MM.1S (cell line): Measurements from ENCODE around the gene SPANXN5.

Source experiments
- DNase-seq: peaks from one replicate; pipeline ENCODE4 v3.0.0-alpha.2; 2015
- H2AFZ ChIP-seq: fragments of 300-600 bp; sonication (generic); 2 replicates; pipeline ENCODE4 v1.6.0; 2016; ENCODE audit warnings: antibody characterized with exemption, low read length
- H3F3A ChIP-seq: fragments of 300-600 bp; sonication (generic); 2 replicates; pipeline ENCODE4 v1.6.1; 2016; ENCODE audit warnings: mild to moderate bottlenecking, antibody characterized with exemption, low read length, moderate library complexity, mixed read lengths; ENCODE audit not compliant: insufficient read depth
- H3K27ac ChIP-seq: fragments of 300-600 bp; sonication (generic); 2 replicates; pipeline ENCODE4 v1.5.1; 2016; ENCODE audit warnings: mild to moderate bottlenecking, low read length
- H3K27me3 ChIP-seq: fragments of 300-600 bp; sonication (generic); replicated peaks from 2 replicates; pipeline ENCODE4 v1.6.0; 2016; ENCODE audit warnings: low read length; ENCODE audit not compliant: insufficient read depth
- H3K36me3 ChIP-seq: fragments of 300-600 bp; sonication (generic); replicated peaks from 2 replicates; pipeline ENCODE4 v1.6.1; 2016; ENCODE audit warnings: mild to moderate bottlenecking, low read length, mixed read lengths; ENCODE audit not compliant: insufficient read depth
- H3K4me1 ChIP-seq: fragments of 300-600 bp; sonication (generic); 2 replicates; pipeline ENCODE4 v1.6.1; 2016; ENCODE audit warnings: low read length, mixed read lengths
- H3K4me2 ChIP-seq: fragments of 300-600 bp; sonication (generic); 2 replicates; pipeline ENCODE4 v1.6.0; 2016; ENCODE audit warnings: low read depth, low read length
- H3K4me3 ChIP-seq: fragments of 300-600 bp; sonication (generic); 2 replicates; pipeline ENCODE4 v1.5.1; 2016; ENCODE audit warnings: low read length, mixed read lengths
- H3K79me2 ChIP-seq: fragments of 300-600 bp; sonication (generic); 2 replicates; pipeline ENCODE4 v1.6.1; 2016; ENCODE audit warnings: mixed run types, low read length, mixed read lengths
- H3K9ac ChIP-seq: fragments of 300-600 bp; sonication (generic); 2 replicates; pipeline ENCODE4 v1.6.1; 2016; ENCODE audit warnings: low read length, mixed read lengths
- H3K9me2 ChIP-seq: fragments of 300-600 bp; sonication (generic); replicated peaks from 2 replicates; pipeline ENCODE4 v1.6.1; 2016; ENCODE audit warnings: mild to moderate bottlenecking, low read length, mixed read lengths; ENCODE audit not compliant: insufficient read depth
- H3K9me3 ChIP-seq: fragments of 300-600 bp; sonication (generic); replicated peaks from 2 replicates; pipeline ENCODE4 v1.6.1; 2016; ENCODE audit warnings: mild to moderate bottlenecking, low read length, mixed read lengths; ENCODE audit not compliant: insufficient read depth
- H4K20me1 ChIP-seq: fragments of 300-600 bp; sonication (generic); 2 replicates; pipeline ENCODE4 v1.6.1; 2016; ENCODE audit warnings: mild to moderate bottlenecking, low read length, moderate library complexity, mixed read lengths; ENCODE audit not compliant: insufficient read depth
- EZH2 ChIP-seq: fragments of 300-600 bp; sonication (generic); optimal IDR thresholded peaks from 2 replicates; pipeline ENCODE3; 2017; ENCODE audit warnings: low read depth, mild to moderate bottlenecking, antibody characterized with exemption, low read length, mixed read lengths
- EZH2phosphoT487 ChIP-seq: fragments of 300-600 bp; sonication (generic); IDR thresholded peaks from 2 replicates; pipeline ENCODE4 v1.6.1; 2018; ENCODE audit warnings: antibody characterized with exemption, low read length
- TF ChIP-seq, protein P1 (sequence below): fragments of 300-600 bp; sonication (generic); IDR thresholded peaks from 2 replicates; pipeline ENCODE4 v1.5.1; 2016; ENCODE audit warnings: antibody characterized with exemption, low read length, mixed read lengths

SPANXN5 gene

DNA sequence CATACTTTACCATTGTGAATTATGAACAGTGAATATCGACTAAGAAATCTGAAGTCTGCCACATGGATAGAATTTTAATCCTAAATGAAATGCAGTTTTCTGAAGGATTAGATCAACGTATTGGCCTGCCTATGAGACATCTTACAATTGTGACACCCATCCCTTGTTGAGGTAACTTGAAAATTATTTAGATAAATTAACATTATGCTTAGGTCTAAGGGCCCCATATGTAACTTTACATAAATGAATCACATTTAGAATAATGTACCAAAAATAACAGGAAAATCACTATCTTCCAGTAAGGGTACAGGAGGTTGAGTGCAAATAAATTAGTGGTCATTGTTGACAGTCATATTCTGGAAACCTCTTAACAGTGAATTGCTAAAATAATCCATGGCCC, 27.4 kb upstream of the SPANXN5 start:
- no peaks in the 10 kb centered on the region for H3F3A ChIP-seq
- H3K79me2 ChIP-seq, result no peaks in the 10 kb centered on the region
- no peaks in the 10 kb centered on the region for H3K9me3 ChIP-seq
- TF ChIP-seq EZH2phosphoT487, result no peak
- no peak for TF ChIP-seq EZH2
- TF ChIP-seq, protein P1, sequence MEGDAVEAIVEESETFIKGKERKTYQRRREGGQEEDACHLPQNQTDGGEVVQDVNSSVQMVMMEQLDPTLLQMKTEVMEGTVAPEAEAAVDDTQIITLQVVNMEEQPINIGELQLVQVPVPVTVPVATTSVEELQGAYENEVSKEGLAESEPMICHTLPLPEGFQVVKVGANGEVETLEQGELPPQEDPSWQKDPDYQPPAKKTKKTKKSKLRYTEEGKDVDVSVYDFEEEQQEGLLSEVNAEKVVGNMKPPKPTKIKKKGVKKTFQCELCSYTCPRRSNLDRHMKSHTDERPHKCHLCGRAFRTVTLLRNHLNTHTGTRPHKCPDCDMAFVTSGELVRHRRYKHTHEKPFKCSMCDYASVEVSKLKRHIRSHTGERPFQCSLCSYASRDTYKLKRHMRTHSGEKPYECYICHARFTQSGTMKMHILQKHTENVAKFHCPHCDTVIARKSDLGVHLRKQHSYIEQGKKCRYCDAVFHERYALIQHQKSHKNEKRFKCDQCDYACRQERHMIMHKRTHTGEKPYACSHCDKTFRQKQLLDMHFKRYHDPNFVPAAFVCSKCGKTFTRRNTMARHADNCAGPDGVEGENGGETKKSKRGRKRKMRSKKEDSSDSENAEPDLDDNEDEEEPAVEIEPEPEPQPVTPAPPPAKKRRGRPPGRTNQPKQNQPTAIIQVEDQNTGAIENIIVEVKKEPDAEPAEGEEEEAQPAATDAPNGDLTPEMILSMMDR, result no peak
- no peak overlapping the region for H3K27ac ChIP-seq
- H3K4me1 ChIP-seq, result no peaks in the 10 kb centered on the region
- no peak overlapping the region for H3K4me2 ChIP-seq
- H3K9me2 ChIP-seq, result no peaks in the 10 kb centered on the region
- H3K27me3 ChIP-seq, result no peaks in the 10 kb centered on the region
- no peaks in the 10 kb centered on the region for H4K20me1 ChIP-seq
- no peak overlapping the region for H3K9ac ChIP-seq
- DNase-seq, result no peak
- no peaks in the 10 kb centered on the region for H3K36me3 ChIP-seq
- no peak overlapping the region for H2AFZ ChIP-seq
- H3K4me3 ChIP-seq, result no peak overlapping the region

DNA sequence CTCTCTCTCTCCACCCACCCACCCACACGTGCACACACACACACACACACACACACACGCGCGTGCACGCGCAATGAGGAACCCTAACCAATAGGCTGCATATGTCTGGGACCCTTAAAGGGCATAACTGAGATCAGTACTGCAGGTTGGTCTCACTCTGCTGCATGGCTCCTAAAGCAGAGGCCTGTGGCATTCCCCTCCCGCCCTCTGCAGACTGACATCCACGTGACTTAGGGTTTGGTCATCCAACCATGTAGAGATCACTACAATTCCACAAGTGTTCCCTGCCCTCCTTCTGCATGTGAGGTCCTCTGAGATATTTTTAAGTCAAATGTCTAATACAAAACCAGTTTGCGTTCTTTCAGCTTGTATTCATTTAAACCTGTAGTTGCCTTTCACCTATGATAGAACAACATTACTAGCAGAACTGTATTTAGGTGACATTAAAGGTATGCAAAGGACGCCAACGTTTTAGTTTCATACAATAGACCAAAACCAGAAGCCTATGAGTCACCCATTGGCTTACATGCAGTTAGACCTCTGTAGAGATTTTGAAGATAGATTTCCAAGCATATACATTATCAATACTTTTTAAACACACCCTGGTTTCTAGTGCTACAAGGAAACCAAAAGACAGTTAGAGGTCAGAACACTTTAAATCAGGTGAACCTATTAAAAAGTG, 24.0 kb upstream of the SPANXN5 start:
- H3K36me3 ChIP-seq, result no peaks in the 10 kb centered on the region
- DNase-seq, result no peak
- no peak for TF ChIP-seq EZH2
- TF ChIP-seq, protein P1, result no peak
- no peak overlapping the region for H3K9ac ChIP-seq
- no peaks in the 10 kb centered on the region for H4K20me1 ChIP-seq
- H3K27ac ChIP-seq, result no peak overlapping the region
- no peaks in the 10 kb centered on the region for H3K27me3 ChIP-seq
- H3K79me2 ChIP-seq, result no peaks in the 10 kb centered on the region
- no peaks in the 10 kb centered on the region for H3K9me3 ChIP-seq
- no peaks in the 10 kb centered on the region for H3F3A ChIP-seq
- no peak overlapping the region for H3K4me3 ChIP-seq
- H3K9me2 ChIP-seq, result no peaks in the 10 kb centered on the region
- no peak overlapping the region for H3K4me2 ChIP-seq
- H3K4me1 ChIP-seq, result no peaks in the 10 kb centered on the region
- no peak overlapping the region for H2AFZ ChIP-seq

DNA sequence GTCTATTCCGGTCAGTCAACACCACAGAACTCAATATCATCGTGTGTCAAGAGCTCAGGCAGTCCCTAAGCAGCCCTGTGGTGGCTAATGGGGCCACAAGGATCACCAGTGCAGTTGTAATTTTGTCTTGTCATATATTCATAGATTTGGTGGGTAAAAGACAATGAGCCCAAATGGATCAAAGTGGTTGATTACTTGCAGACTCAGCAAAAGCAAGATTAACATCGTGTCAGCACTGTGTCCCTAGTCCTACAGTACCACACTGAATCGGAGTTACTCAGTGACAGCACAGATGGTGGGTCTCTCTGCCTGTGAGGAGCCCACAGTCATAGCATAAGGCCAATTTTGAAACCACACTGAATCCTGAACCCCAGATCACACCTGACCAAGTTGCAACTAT, 22.6 kb upstream of the SPANXN5 start:
- no peaks in the 10 kb centered on the region for H3F3A ChIP-seq
- no peak for DNase-seq
- no peak overlapping the region for H3K27ac ChIP-seq
- TF ChIP-seq EZH2 (no peak), EZH2phosphoT487 (no peak)
- TF ChIP-seq, protein P1, result no peak
- no peaks in the 10 kb centered on the region for H3K9me3 ChIP-seq
- H3K4me3 ChIP-seq, result no peak overlapping the region
- no peaks in the 10 kb centered on the region for H3K79me2 ChIP-seq
- H3K36me3 ChIP-seq, result no peaks in the 10 kb centered on the region
- H2AFZ ChIP-seq, result no peak overlapping the region
- no peaks in the 10 kb centered on the region for H3K4me1 ChIP-seq
- H4K20me1 ChIP-seq, result no peaks in the 10 kb centered on the region
- H3K27me3 ChIP-seq, result no peaks in the 10 kb centered on the region
- H3K9me2 ChIP-seq, result no peaks in the 10 kb centered on the region
- H3K4me2 ChIP-seq, result no peak overlapping the region
- H3K9ac ChIP-seq, result no peak overlapping the region
